Stimulated activated CD4-positive, alpha-beta T cell treated with anti-CD3 and anti-CD28 coated beads, Interleukin-1b, Interleukin-23, amount 100 ng/mL, for 48 hours (primary cell): ENCODE measurements around the gene CALML3.

ENCODE experiments used
- DNase-seq: peaks from one replicate; pipeline ENCODE4 v3.0.0-alpha.2; 2020

CALML3 gene

GRCh38 chr10:5545011-5545410 is 20.2 kb downstream of the CALML3 start:
- no peak for DNase-seq

- DNase-seq: no peak
Measured at GRCh38 chr10:5545426-5545777, 20.6 kb downstream of the CALML3 start.

DNA sequence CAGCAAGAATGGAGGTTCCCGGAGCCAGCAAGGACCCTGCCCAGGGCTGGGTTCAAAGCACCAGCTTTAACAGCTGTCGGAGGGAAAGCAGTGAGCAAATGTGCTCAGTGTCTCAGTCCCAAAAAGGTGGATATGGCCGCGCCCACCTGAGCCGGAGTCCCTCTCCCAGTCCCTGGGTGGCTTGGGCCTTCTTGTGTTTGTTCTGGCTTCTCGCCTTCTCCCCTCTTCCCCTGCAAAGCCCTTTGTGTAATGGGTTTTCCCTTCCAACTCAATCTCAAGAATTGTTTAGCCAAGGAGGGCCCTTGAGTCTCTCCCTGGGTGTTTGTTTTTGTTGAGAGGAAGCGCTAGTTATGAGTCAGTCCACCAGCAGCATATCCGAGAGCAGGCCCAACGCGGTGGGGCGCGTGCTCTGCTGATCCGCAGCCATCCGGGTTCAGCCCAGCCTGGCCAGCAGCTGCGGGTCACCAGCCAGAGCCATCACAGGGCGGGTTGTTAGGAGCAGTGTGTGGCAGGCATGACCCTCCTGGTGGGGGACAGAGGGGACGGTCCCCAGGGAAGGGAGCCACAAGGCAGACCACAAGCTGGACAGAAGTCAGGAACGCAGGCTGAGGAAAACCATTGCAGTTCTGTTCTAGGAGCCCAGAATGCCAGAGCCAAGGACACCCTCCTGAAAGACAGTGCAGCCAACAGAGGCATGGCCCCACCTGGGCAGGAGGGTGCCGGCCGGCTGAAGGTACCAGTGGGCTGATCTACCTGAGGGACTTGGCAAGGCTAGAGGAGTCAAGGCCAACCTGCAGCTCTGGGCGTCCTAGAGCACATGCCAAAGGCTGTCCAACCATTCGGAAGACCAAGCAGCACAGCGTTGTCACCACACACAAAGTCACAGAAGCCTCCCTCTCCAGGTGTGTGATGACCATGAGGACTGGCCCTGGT is 21.3 kb downstream of the CALML3 start:
- no peak for DNase-seq

- no peak for DNase-seq
Measured at GRCh38 chr10:5546891-5547680, 22.3 kb downstream of the CALML3 start.

DNA sequence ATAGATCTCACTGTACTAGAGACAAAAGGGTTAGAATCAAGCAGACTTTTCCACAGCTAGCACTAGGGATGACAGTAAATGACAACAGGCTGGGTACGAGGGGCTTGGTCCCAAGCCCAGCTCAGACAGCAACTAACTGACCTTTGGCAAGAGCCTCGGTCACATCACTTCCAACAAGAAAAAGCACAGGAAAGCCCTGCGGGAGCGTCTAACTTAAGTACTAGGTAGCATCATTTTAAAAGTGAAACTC is 22.8 kb downstream of the CALML3 start:
- no peak for DNase-seq

GRCh38 chr10:5547931-5548660 is 23.3 kb downstream of the CALML3 start:
- no peak for DNase-seq

GRCh38 chr10:5549462-5550249 is 24.9 kb downstream of the CALML3 start:
- no peak for DNase-seq

DNA sequence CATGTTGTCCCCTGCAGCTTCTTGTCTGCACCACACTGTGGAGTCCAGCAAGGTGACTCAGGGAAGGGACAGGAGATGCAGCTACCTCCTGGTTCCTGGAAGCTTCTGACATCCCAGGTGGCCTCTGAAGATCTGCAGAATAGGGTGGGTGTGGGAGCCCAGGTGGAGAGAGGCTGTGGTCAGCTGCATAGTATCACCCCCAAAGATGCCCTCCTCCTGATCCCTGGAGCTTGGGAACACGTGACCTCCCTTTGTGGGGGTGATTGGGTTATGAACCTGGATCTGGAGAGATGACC is 25.4 kb downstream of the CALML3 start:
- no peak for DNase-seq

- DNase-seq: no peak
Measured at GRCh38 chr10:5550621-5551530, 26.1 kb downstream of the CALML3 start.

DNA sequence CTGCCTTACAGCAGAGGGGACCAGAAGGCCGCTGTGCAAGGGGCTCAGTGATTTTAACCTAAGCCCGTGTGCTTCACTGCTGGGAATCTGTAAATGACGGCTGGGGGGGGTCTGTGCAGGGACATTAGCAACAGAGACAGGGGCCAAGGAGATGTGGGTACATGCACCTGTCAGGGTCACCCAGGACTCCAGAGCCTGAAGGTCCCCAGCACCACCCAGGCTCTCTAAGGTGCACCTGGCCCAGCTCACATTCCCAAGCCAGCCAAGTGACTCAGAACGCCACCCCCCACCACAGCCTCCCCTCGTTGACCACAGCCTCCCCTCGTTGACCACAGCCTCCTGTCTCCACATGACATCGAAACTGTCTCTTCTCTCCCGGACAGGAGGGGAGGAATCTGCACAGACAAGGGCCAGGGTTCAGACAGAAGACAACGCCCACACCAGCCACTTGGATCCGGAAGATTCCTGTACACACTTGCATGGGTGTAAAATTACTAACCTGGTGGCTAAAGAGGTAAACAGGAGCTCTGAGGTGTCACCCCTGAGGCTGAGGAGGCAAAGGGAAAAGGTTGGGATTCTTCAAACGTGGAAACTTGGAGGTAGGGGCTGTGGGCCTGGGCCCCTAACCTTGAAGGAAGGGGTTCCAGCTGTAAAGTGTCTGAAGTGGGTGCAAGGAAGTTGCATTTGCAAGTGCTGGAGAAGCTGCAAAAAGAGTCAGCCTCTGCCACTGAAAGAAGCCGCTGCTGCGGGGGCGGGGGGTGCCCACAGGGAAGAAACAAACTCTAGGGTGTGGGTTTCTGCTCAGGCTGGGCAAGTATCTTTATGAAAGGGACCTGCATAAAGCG is 27.0 kb downstream of the CALML3 start:
- peak; percentile 73 for DNase-seq

DNA sequence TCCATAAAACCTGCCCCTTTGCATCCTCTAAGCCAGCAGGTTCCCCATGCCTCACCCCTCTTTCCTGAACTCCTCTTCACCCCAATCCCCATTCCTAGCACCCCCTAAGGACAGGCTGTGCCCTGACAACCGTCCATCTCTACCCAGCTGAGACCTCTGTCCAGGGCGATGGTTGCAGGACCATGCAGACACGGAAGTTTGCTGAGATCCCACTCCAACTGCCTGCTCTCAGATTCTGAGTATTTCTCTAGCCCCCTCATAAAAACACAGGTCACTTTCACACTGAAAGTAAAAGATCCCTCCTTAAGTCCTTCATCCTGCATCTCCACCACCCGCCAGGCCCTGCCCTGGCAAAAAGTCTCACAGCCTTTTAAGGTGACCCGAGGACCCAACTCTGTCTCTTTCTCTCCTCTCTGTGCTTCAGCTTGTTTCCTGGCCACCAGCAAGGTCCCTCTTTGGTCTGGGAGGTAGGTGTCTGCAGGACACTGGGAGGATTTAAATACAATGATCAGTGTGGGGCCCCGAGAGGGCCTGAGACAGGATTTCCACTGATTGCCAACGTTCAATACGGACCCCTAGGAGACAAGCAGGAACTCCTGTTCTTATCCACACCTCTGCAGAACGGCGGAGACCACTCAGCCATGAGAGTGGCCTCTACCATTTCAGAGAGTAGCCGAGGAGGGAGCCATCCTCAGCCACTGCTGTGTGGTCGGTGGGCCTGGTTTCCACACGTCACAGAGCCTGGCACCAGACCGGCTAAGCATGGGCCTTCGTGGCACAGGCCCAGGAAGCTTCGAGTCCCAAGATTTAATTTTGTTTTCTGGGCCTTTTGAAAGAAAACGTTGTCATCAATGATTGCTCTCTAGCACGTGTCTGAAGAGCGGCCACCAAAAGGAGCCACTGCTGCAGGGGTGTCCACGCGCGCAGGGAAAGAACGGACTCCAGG is 27.9 kb downstream of the CALML3 start:
- no peak for DNase-seq

GRCh38 chr10:5553400-5554170 is 28.8 kb downstream of the CALML3 start:
- DNase-seq: no peak

DNA sequence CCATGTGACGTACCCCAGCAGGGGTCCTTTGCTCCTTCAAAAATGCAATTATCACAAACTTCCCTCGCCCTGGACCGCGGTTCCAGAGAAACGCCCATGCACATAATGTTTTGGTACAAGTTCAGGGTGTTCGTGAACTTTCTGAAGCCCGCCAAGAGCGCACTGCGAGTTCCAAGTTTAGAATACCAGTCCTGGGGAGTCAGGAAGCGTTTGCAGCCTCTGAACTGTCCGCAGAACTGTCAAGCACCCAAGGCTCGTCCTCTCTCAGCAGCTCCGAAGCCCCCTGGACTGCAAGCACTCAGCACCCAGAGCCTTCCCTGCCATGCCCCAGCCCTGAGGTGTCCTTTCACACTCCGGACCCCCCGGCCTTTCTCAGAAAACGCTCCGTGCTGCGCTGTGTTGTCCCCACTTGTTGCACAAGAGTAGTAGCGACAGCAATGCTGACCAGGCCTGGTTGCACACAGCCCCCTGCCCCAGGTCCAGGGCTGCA is 30.3 kb downstream of the CALML3 start:
- no peak for DNase-seq

GRCh38 chr10:5555881-5556280 is 31.1 kb downstream of the CALML3 start:
- no peak for DNase-seq

- no peak for DNase-seq
Measured at GRCh38 chr10:5556576-5556975, 31.8 kb downstream of the CALML3 start.

- DNase-seq: no peak
Measured at GRCh38 chr10:5557040-5557721, 32.4 kb downstream of the CALML3 start.

- DNase-seq: no peak
Measured at GRCh38 chr10:5557799-5558771, 33.3 kb downstream of the CALML3 start.
